Measurements from ENCODE around the gene CRABP2. TPM values are rescaled to one million over a fixed set of nuclear protein-coding genes. Genes with fewer than 3 reads are reported as not detected.
A peak's percentile ranks its signal among the peaks of the same experiment; 100 is the strongest.

CRABP2 gene
- total and polyA plus RNA-seq, 10 of the 15 experiments (the other 5 are each of a cell fraction or from before 2014, with no cell fraction given): 0.21 to 1.3 (median 0.41) TPM

- Histone ChIP-seq H3K4me3 (peak overlapping the region; percentile 94), H2AFZ (ENCODE audit: control insufficient read depth, low read depth, low read length) (peak overlapping the region; percentile 61), H3K4me2 (ENCODE audit: control insufficient read depth, insufficient read depth) (peak overlapping the region; percentile 100), H3K36me3 (ENCODE audit: control insufficient read depth in 2 of 2, insufficient read depth in 2 of 2, low read length in 1 of 2) (no peaks in the 10 kb centered on the region), H3K4me1 (ENCODE audit: control insufficient read depth, insufficient read depth, low read length) (peaks cover 74% of the 10 kb centered on the region), H3K27me3 (replicated peaks in 1 of 2; ENCODE audit: control insufficient read depth in 2 of 2, insufficient read depth in 2 of 2, low read length in 1 of 2) (0 out of 4 replicates have a peak, but pooled peaks cover 0 to 2% of the 10 kb centered on the region in 2 experiments), H4K20me1 (ENCODE audit: control insufficient read depth, insufficient read depth) (peaks cover 6% of the 10 kb centered on the region; the same call in 1 of the 2 replicates), H3K9ac (ENCODE audit: control insufficient read depth, insufficient read depth, low read length) (peak overlapping the region; percentile 87), H3K27ac (ENCODE audit: control insufficient read depth, insufficient read depth) (peak overlapping the region; percentile 90), H3K79me2 (ENCODE audit: control insufficient read depth, insufficient read depth, low read length) (peaks cover 23% of the 10 kb centered on the region), H3K9me3 (replicated peaks; ENCODE audit: control insufficient read depth, insufficient read depth, low read length) (no peaks in the 10 kb centered on the region)
- DNase-seq (ENCODE audit: low read depth, low spot score) (peak; percentile 70), FAIRE-seq (peak; percentile 71), ATAC-seq (peak; percentile 84)
- ChIA-PET POLR2A (interaction anchor here (0.6 to 2.4 kb wide), 8 partner anchors 16 to 170 kb away, joined by 3 to 13 read pairs (median 4); partner anchors contain the start of genes ISG20L2, METTL25B and NAXE), CTCF (interaction anchor here (0.7 to 8.3 kb wide), 40 partner anchors 9 to 447 kb away, joined by 3 to 208 read pairs (median 4); partner anchors contain the start of genes BCAN, CCT3, CRABP2 and HAPLN2), RAD21 (ENCODE audit: unreplicated experiment) (interaction anchor here (0.9 to 6.0 kb wide), 11 partner anchors 11 to 230 kb away, joined by 3 to 58 read pairs (median 8); partner anchors contain the start of genes CRABP2, MRPL24 and NES), SMC1A (ENCODE audit: uncharacterized antibody, unreplicated experiment) (interaction anchor here (0.6 to 4.2 kb wide), 11 partner anchors 14 to 231 kb away, joined by 3 to 39 read pairs (median 5); partner anchors contain the start of genes NAXE and NES)
- no TSS peak for BruUV-seq (replicated peaks)
- intact Hi-C loops (cut with micrococcal nuclease; ENCODE audit: unreplicated experiment): loop anchor here (1.0 to 10.0 kb wide), 2 partner anchors 18 to 65 kb away; partner anchors contain the start of genes ISG20L2 and METTL25B
- in situ Hi-C loops (cut with MboI): no loop called here
- WGBS (ENCODE audit: insufficient coverage, insufficient replicate concordance, low lambda C conversion rate, missing lambda C conversion rate): 3% methylated on average over 36 of the region's 38 CpGs
- TF ChIP-seq NRF1 (conservative IDR thresholded peaks at IDR 0.05; ENCODE audit: low read depth, low read length) (peak; percentile 56), NR2C1 (IDR thresholded peaks at IDR 0.05) (no peak), ATF7 (IDR thresholded peaks at IDR 0.05; ENCODE audit: low read depth) (peak; percentile 96), KLF5 (IDR thresholded peaks at IDR 0.05; ENCODE audit: partially characterized antibody) (no peak), SMARCA5 (IDR thresholded peaks at IDR 0.05) (peak; percentile 73), CEBPB (IDR thresholded peaks at IDR 0.05; ENCODE audit: borderline replicate concordance in 1 of 2, low read depth in 2 of 2, low read length in 2 of 2) (no peak), ZBTB40 (IDR thresholded peaks at IDR 0.05; ENCODE audit: borderline replicate concordance) (no peak; the same call in 1 of the 2 replicates), RBBP5 (conservative IDR thresholded peaks at IDR 0.05) (no peak), CHD2 (IDR thresholded peaks at IDR 0.05; ENCODE audit: borderline replicate concordance, low read depth, low read length) (no peak; the same call in 1 of the 2 replicates), CTCF (IDR thresholded peaks at IDR 0.05 in 2 of 3, conservative IDR thresholded peaks at IDR 0.05 in 1 of 3; ENCODE audit: control insufficient read depth in 2 of 3, extremely low read depth in 1 of 3, insufficient read depth in 1 of 3, low read depth in 3 of 3, low read length in 3 of 3) (peak; percentile 99 to 100 (median 100); a peak in 5 of 6 replicates), JUNB (IDR thresholded peaks at IDR 0.05) (peak; percentile 34; the same call in 1 of the 2 replicates), RUNX3 (IDR thresholded peaks at IDR 0.05; ENCODE audit: low read length) (no peak), SKIL (IDR thresholded peaks at IDR 0.05; ENCODE audit: low read depth, poor library complexity, severe bottlenecking) (no peak), LARP7 (IDR thresholded peaks at IDR 0.05) (peak; percentile 69; the same call in 1 of the 2 replicates)
Observed at GRCh38 chr1:156659988-156660751, 45.2 kb downstream of the CRABP2 start.

Data from GM12878 (cell line).